Muscle of back (tissue), 13 donors: ENCODE data around the gene MYO5C. TPM values are rescaled to one million over a fixed set of nuclear protein-coding genes. Genes with fewer than 3 reads are reported as not detected.

ENCODE experiments used
- DNase-seq, 3 donors: peaks; one replicate each; pipeline versions ENCODE4 v3.0.0 to v3.0.0-alpha.2; 2013
- long read RNA-seq, 9 donors: transcript quantifications; one replicate each; lab custom pipeline, GENCODE V29; 2026
- polyA plus RNA-seq, 10 donors: library from polyadenylated mRNA; unstranded; fragments of 120-200 nt; gene quantifications; one replicate each; pipeline ENCODE4 v1.2.1, GENCODE V29; 2013; ENCODE audit not compliant: insufficient read length in 10 of 10

MYO5C gene, protein sequence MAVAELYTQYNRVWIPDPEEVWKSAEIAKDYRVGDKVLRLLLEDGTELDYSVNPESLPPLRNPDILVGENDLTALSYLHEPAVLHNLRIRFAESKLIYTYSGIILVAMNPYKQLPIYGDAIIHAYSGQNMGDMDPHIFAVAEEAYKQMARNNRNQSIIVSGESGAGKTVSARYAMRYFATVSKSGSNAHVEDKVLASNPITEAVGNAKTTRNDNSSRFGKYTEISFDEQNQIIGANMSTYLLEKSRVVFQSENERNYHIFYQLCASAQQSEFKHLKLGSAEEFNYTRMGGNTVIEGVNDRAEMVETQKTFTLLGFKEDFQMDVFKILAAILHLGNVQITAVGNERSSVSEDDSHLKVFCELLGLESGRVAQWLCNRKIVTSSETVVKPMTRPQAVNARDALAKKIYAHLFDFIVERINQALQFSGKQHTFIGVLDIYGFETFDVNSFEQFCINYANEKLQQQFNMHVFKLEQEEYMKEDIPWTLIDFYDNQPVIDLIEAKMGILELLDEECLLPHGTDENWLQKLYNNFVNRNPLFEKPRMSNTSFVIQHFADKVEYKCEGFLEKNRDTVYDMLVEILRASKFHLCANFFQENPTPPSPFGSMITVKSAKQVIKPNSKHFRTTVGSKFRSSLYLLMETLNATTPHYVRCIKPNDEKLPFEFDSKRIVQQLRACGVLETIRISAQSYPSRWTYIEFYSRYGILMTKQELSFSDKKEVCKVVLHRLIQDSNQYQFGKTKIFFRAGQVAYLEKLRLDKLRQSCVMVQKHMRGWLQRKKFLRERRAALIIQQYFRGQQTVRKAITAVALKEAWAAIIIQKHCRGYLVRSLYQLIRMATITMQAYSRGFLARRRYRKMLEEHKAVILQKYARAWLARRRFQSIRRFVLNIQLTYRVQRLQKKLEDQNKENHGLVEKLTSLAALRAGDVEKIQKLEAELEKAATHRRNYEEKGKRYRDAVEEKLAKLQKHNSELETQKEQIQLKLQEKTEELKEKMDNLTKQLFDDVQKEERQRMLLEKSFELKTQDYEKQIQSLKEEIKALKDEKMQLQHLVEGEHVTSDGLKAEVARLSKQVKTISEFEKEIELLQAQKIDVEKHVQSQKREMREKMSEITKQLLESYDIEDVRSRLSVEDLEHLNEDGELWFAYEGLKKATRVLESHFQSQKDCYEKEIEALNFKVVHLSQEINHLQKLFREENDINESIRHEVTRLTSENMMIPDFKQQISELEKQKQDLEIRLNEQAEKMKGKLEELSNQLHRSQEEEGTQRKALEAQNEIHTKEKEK (N-terminal part only)
- polyA plus RNA-seq: 10 to 100 TPM in 1 of 10 donors, 1 to 10 TPM in 9; 4.0 to 11.8 (median 6.7) TPM
- long read RNA-seq, donor 1: 0 reads
- long read RNA-seq, donor 2: 0 reads
- long read RNA-seq, donor 3: 0 reads
- long read RNA-seq, donor 4: 0 reads
- long read RNA-seq, donor 5: 0 reads
- long read RNA-seq, donor 6: 0 reads
- long read RNA-seq, donor 7: 0 reads
- long read RNA-seq, donor 8: 0 reads
- long read RNA-seq, donor 9: 0 reads

DNA sequence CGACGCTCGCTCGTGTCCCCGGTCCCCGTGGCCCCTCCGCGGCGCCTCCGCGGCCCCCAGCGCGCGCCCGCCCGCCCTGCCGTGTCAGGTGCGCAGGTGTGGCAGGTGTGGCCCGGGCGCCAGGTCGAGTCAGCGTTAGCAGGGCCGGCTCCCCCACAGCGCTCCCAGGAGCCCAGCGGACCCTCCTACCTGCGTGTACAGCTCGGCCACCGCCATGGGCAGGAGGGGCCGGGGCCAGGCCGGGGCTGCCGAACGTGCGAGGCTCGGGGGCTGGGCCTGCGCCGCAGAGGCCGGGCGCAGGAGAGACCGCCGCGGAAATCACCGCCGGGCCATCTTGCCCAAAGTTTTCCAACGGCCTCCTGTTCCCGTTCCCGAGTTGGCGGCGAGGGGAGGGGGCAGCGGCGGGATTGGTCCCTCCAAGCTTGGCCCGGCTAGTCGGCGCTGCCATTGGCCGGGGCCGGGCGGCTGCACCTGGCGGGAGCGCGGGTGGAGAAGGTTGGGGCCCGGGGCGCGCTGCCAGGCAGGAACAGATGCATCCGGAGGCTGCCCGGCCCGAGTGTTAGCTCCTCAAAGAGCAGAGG, at the start of gene MYO5C:
MYO5C (minus strand) TSS at position 384 of the 581 bp plus-strand sequence; CDS start at position 216, 168 bp downstream.
- peak; percentile 59 to 84 (median 67) for DNase-seq

- DNase-seq: no peak
Observed at GRCh38 chr15:52344592-52344991, 49.0 kb upstream of the MYO5C start.

GRCh38 chr15:52343831-52344230, 48.2 kb upstream of the MYO5C start:
- no peak for DNase-seq

DNA sequence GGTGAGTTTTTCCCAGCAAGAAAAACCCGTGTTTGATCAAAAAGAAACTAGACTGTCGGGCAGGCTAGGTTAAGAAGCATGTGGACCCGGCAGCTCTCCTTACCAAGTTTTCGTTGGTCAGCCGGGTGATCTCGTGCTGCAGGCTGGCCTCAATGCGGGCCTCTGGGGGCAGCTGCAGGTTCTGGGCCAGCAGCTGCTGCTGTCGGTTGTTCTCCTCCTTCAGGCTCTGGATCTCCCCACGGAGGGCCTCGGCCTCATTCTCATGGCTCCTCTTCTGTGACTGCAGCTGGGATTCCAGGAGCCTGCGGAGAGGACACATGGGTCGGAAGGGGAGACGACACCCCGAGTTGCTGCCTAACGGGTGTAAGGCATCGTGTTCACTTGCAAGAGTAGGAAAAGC, 44.5 kb upstream of the MYO5C start:
- peak; percentile 34 to 63 (median 41) for DNase-seq

DNA sequence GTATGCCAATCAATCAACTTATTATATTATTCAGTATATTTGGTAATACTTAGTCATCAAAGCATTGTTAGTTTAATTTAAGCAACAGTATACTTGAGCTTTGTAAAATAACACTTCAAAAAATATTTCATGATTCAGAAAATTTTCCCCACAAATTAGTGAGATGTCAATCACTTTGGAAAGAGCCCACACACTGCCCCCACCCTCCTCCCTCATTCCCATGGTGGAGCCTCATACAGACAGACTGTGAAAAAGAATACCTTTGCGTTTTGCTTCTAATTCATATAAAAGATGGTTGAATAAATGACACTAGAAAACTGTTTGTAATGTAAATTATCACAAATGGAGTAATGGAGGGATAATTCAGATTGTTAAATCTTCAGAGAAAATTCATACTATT, 43.3 kb upstream of the MYO5C start:
- DNase-seq: no peak

GRCh38 chr15:52338058-52338457, 42.5 kb upstream of the MYO5C start:
- no peak for DNase-seq

- peak in 1 of 3 donors; percentile 29 for DNase-seq
Observed at GRCh38 chr15:52337198-52337853, 41.7 kb upstream of the MYO5C start.

DNA sequence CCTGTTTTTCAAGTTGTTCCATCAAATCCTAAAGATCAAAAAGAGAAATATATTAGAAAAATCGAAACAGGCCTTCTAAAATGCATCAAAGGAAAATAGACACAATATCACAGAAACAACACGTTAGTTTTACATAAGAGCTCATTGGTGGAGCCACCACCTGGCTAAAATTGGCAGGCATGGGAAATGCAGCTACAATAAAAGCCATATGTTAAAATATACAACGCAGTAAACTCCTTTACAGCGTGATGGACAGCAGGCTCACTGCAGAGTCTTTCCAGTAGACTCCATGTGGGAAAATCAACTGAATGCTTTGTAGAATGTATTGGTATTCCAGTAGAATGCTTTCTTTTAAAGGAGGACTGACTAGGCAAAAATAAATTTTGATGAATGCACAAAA, 40.9 kb upstream of the MYO5C start:
- DNase-seq: peak in 1 of 3 donors; percentile 14

GRCh38 chr15:52334491-52335160, 39.0 kb upstream of the MYO5C start:
- no peak for DNase-seq

DNA sequence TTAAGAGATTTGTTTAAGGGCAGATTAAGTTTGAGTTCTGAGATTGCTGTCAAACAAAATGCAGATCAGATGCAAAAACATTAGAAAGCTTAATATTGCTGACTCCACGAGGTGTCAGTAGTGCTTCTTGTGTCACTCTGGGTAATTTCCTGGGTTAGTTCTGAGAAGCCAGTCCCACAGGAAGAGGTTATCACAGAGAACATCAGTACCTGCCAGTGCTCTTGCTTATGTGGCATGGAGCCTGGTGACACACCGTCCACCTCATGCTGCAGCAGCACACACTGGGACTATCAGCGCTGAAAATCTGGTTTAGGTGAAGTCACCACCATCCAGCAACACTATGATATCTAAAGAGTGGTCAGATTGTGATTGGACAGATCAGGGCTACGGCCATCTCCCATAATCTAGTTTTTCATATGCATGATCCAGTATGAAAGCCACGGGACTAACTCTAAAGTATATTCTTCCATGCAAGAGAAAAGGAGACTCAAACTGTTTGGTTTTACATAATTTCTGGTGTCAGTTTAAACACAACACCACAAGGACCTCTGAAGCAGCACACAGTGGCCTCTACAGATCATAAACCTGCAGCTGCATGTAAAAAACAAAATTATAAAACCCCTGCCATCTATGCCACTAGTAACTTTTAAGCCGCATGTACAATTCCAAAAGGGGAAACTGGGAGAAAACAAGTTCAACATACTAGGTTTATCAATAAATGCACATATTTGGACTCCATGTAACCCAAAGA, 36.1 kb upstream of the MYO5C start:
- DNase-seq: peak in 2 of 3 donors; percentile 21 to 45

DNA sequence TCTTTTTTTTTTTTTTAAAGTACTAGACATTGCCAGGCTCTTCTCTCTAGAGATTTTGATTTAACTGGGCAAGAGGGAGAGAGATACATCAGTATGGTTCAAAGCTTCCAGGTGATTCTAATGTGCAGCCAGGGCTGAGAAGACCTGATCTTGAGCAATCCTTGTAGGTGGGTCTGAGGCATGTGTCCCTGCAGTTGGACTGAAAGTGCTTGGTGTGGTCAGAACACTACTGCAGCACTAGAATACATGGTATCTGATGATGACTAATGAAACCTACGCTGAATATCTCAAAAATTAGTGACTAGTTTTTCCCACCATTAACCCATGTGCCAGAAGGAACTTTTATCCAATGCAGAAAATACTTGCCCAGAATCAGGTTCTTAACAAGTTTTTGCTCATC, 34.4 kb upstream of the MYO5C start:
- DNase-seq: no peak

DNA sequence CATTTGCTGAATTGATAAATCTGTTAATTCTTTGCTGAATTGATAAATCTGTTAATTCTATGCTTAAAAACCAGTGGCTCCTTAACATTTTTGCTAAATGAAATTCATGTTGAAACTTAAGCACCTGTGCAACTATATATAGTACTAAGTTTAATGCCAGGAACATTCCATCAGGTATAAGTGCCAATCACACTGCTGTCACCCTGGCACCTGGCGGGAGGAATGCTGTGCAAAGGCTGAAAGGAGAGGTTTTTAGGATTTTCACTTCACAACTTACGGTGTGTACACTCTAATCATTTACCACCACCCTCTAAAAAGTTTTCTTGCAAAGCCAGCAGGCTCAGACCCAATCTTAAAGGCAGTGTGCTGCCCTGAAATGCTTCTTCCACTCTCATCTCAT, 33.5 kb upstream of the MYO5C start:
- no peak for DNase-seq

DNA sequence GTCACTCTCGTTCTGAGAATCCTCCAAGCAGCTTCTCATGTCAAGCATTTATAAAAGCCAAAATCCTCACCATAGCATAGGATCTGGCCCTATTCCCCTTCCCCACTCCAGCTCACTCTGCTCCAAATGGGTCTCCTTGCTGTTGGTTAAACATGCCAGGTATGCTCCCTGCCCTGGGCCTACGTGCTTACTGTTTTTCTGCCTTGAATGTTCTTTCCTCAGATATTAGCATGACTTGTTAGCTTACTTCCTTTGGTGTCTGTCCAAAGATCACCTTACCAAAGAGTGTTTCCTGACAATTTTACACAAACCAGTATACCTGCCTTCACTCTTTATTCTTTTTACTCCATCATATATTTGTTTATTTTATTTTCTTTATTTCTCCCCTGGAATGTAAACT, 33.1 kb upstream of the MYO5C start:
- no peak for DNase-seq

GRCh38 chr15:52326756-52327155, 31.2 kb upstream of the MYO5C start:
- DNase-seq: no peak

DNA sequence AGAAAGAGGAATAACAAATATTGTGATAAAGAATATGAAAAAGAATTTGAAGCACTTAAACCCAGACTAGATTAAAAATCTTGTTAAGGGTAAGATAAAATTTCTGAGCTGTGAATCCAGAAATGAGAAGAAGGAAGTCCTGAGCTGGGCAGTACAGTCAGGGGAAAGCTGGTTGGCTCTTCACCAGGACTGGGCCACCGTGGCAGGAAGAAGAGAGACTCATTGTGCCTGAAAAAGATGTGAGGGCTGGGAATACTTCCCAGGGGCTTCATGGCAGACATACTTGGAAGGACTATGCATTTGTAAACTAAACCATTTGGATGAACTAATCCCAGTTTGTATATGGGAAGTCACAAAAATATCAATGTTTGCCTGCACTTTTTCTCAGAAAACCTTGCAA, 28.5 kb upstream of the MYO5C start:
- no peak for DNase-seq

DNA sequence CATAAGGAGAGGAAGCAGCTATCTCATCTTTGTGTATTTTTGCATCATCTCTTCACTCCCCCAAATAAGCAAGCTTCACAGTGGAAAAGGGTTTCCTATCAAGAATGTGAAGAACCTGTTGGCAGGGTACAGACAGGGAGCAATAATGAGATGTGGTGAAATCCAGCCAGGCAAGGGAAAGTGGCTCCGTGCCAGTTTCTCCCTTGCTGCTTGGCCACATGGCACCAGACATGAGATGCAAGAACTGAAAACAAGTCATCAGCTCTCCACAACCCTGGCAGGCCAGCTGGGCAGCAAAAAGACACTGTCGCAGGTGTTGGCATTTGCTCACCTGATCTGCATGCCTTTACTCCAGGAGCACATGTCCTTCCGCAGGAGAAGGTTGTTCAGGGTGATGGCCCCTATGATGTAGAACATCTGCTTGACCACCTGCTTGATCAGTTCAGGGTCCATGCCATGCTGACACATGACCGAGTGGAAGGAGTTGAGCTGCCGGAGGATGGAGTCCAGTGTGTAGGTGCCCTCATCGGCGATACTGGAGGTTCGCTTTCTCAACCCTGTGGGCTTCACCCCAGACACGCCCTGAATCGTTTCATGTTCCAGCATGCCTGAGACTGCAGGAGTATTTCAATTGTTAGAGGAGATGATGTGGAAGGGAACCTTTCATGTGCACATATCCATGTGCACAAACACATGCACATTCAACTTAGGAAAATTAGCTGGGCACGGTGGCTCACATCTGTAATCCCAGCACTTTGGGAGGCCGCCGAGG, 23.3 kb upstream of the MYO5C start:
- DNase-seq: no peak

- no peak for DNase-seq
Observed at GRCh38 chr15:52317688-52318087, 22.1 kb upstream of the MYO5C start.

DNA sequence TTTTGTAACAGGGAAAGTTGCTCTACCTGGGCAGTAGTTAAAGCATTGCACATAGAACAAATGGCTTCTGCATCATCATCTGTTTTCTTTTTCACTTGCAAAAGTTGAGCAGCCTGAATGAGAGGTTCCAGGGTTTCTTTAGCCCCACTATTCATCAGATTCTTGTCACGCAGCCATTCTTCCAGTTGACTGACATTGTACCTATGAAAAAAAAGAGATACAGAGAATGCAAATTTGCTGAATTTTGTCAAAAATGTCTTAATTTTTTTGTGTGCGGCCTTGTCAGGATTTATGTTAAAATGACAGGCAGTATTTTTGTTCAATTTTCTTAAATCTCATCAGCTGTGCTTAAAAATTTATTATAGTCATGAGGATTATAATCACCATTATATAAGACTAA, 21.4 kb upstream of the MYO5C start:
- no peak for DNase-seq
